ENCODE measurements around the gene CYP3A7.

GRCh38 chr7:99730992-99731391 lies 4.0 kb downstream of the CYP3A7 start:
- TF ChIP-seq RNF2 (IDR thresholded peaks at IDR 0.05; ENCODE audit: borderline replicate concordance, low read depth) (no peak), POLR2A (IDR thresholded peaks at IDR 0.05; ENCODE audit: low read length) (no peak), MAZ (IDR thresholded peaks at IDR 0.05; ENCODE audit: borderline replicate concordance, low read depth, low read length) (no peak), MYC (IDR thresholded peaks at IDR 0.05; ENCODE audit: borderline replicate concordance, low read length) (no peak), RFX5 (IDR thresholded peaks at IDR 0.05) (no peak), HDAC2 (IDR thresholded peaks at IDR 0.05) (no peak), CTCF (IDR thresholded peaks at IDR 0.05) (no peak), PHF8 (IDR thresholded peaks at IDR 0.05; ENCODE audit: borderline replicate concordance, low read depth) (no peak), ESRRA (IDR thresholded peaks at IDR 0.05; ENCODE audit: borderline replicate concordance, low read length) (no peak), RCOR1 (IDR thresholded peaks at IDR 0.05; ENCODE audit: low read depth, low read length) (no peak), JUN (IDR thresholded peaks at IDR 0.05) (no peak), BHLHE40 (IDR thresholded peaks at IDR 0.05; ENCODE audit: low read depth, low read length) (no peak)
- TF ChIP-seq, protein P1, sequence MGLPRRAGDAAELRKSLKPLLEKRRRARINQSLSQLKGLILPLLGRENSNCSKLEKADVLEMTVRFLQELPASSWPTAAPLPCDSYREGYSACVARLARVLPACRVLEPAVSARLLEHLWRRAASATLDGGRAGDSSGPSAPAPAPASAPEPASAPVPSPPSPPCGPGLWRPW (IDR thresholded peaks at IDR 0.05) = no peak

Data from A549 (cell line).